Nephron progenitor cell (in vitro differentiated cells): ENCODE results near the gene NUDT21.

Experiments used
- DNase-seq: peaks from one replicate; pipeline ENCODE4 v3.0.0; 2021
- H3K27ac Mint-ChIP-seq: 2 replicates; pipeline ENCODE4 v1.8.0; 2021; ENCODE audit warnings: mild to moderate bottlenecking, moderate library complexity, mixed read lengths
- H3K27me3 Mint-ChIP-seq: 2 replicates; pipeline ENCODE4 v1.8.0; 2021; ENCODE audit warnings: mild to moderate bottlenecking, low read depth, mixed read lengths; ENCODE audit not compliant: poor library complexity
- H3K36me3 Mint-ChIP-seq: 2 replicates; pipeline ENCODE4 v1.8.0; 2021; ENCODE audit warnings: low read depth, mixed read lengths
- H3K4me1 Mint-ChIP-seq: 2 replicates; pipeline ENCODE4 v1.8.0; 2021; ENCODE audit warnings: mixed read lengths
- H3K4me3 Mint-ChIP-seq: 2 replicates; pipeline ENCODE4 v1.8.0; 2021; ENCODE audit warnings: mild to moderate bottlenecking, moderate library complexity, mixed read lengths
- H3K9me3 Mint-ChIP-seq: 2 replicates; pipeline ENCODE4 v1.8.0; 2021; ENCODE audit warnings: mild to moderate bottlenecking, moderate library complexity, mixed read lengths
- CTCF ChIP-seq: fragments of 200-600 bp; sonication (generic); IDR thresholded peaks from 2 replicates; pipeline ENCODE4 v1.5.0; 2021; ENCODE audit warnings: antibody characterized with exemption

The NUDT21 gene

DNA sequence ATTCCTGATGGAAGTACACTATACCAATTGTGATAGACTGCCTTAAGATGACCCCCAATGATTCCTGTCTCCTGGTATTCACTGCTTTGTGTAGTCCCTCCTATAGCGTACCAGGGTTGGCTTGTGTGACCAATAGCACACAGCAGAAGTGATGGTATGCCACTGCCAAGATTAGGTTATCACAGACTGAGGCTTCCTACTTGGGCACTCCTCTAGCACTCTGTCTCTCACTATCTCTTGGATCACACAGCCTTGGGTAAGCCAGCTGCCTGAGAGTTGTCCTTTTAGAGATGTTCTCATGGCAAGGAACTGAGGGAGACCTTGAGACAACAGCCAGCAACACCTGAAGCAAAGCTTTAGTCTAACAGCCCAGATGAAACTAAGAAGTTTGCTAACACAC is 13.1 kb downstream of the NUDT21 start:
- no peak overlapping the region for H3K4me3 Mint-ChIP-seq
- no peaks in the 10 kb centered on the region for H3K4me1 Mint-ChIP-seq
- no peak for DNase-seq
- no peak overlapping the region for H3K27ac Mint-ChIP-seq
- no peaks in the 10 kb centered on the region for H3K27me3 Mint-ChIP-seq
- H3K9me3 Mint-ChIP-seq = no peaks in the 10 kb centered on the region
- peaks cover 73% of the 10 kb centered on the region for H3K36me3 Mint-ChIP-seq
- no peak for TF ChIP-seq CTCF

DNA sequence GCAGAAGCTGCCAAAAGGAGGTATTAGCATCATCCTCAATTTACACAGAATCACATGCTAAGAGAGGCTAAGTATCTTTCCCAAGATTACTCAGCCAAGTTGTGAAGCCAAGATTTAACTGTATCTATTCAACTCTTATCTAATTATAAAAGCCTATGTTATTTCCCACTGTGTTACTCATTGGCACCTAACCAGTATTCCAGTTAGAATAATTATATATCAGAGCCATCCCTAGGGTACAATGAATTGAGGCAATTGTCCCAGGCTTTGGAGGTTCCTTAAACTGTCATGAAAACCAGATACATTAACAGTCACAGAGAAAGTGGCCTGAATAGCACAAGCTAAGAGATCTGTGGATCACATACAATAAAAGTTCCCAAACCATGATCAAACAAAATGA is 14.9 kb downstream of the NUDT21 start:
- Mint-ChIP-seq H3K9me3 (no peaks in the 10 kb centered on the region), H3K27me3 (no peaks in the 10 kb centered on the region), H3K36me3 (peaks cover 67% of the 10 kb centered on the region), H3K27ac (no peak overlapping the region), H3K4me3 (no peak overlapping the region), H3K4me1 (no peaks in the 10 kb centered on the region)
- DNase-seq = no peak
- no peak for TF ChIP-seq CTCF

GRCh38 chr16:56428091-56428490 is 23.0 kb downstream of the NUDT21 start:
- no peak for DNase-seq
- Mint-ChIP-seq H3K27ac (no peak overlapping the region), H3K4me1 (peaks cover 19% of the 10 kb centered on the region), H3K27me3 (peaks cover 3% of the 10 kb centered on the region), H3K36me3 (peaks cover 31% of the 10 kb centered on the region), H3K4me3 (no peak overlapping the region), H3K9me3 (no peaks in the 10 kb centered on the region)
- TF ChIP-seq CTCF = no peak

DNA sequence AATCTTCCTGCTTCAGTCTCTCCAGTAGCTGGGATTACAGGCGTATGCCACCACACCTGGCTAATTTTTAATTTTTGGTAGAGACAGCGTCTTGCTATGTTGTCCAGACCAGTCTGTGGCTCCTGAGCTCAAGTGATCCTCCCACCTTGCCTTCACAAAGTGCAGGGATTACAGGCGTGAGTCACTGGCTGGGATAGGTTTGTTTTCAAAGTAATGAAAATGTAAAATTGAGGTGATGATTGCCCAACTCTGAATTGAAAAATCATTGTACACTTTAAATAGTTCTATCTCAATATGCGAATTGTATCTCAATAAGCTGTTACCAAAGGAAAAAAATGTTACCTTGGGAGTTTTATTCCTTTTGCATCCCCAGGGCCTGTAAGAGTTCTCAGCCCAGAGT is 24.5 kb downstream of the NUDT21 start:
- TF ChIP-seq CTCF = no peak

DNA sequence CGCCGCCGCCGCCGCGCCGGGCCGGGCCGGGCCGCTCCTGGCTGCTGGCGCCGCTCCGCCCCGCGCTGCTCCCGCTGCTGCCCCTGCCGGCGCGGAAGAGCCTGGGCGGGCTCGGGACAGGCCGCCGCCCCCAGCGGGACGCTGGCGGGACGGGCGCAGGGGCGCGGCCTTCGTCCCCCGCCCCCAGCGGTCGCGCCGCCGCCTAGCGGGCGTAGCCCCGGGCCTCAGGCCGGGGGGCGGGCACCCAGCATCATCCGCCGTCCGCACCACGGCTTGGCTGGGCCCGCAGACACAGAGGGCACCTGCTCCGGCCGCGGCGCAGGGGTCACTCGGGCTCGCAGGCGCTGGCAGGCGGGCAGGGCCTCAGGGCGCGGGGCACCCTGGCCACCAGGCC is 25.7 kb downstream of the NUDT21 start, which contains the start of gene AMFR:
Gene AMFR, minus strand, starts transcription at position 107 of the 394 bp plus-strand sequence. CDS start 218 bp downstream, outside the sequence.
- H3K27ac Mint-ChIP-seq = peak within 1 kb of the TSS; percentile 86
- no peaks in the 10 kb centered on the region for H3K9me3 Mint-ChIP-seq
- H3K4me1 Mint-ChIP-seq = peaks cover 40% of the 10 kb centered on the region
- peak within 1 kb of the TSS; percentile 97 for H3K4me3 Mint-ChIP-seq
- H3K27me3 Mint-ChIP-seq = peaks cover 3% of the 10 kb centered on the region
- peak; percentile 77 for DNase-seq
- peaks cover 11% of the 10 kb centered on the region for H3K36me3 Mint-ChIP-seq
- TF ChIP-seq CTCF = no peak

More for the DNA sequence above, 24.5 kb downstream of the NUDT21 start:
- peak overlapping the region; percentile 77 for H3K4me3 Mint-ChIP-seq
- H3K27ac Mint-ChIP-seq = no peak overlapping the region
- H3K9me3 Mint-ChIP-seq = no peaks in the 10 kb centered on the region
- no peak for DNase-seq
- peaks cover 34% of the 10 kb centered on the region for H3K4me1 Mint-ChIP-seq
- peaks cover 3% of the 10 kb centered on the region for H3K27me3 Mint-ChIP-seq
- peaks cover 22% of the 10 kb centered on the region for H3K36me3 Mint-ChIP-seq

DNA sequence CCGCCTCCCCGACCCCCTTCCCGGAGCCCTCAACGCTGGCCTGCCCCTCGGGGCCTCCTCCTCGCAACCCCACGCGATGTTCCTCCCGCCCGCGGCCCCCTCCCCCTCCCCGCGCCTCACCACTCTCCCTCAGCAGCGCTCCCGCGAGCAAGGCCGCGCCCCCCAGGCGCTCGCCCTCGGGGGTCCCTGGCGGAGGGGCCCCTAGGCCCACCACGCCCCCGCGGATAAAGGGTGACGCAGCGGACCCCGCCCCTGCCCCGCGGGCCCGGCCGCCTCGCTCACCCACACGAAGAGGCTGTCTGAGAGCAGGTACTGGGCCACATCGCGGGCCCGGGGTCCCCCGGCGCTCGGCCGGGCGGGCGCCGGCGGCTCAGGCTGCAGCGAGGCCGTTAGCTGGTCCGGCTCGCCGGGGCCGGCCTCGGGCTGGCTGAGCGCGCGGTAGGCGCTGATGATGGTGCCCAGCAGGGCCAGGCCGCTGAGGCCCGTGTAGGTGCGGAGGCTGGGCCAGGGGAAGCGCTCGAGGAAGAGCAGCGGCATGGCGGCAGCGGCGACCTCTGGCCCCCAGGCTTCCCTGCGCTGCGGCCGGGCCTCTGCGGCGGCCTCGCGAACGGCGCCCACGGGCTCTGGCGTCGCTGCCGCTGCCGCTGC is 26.2 kb downstream of the NUDT21 start:
- peaks cover 3% of the 10 kb centered on the region for H3K27me3 Mint-ChIP-seq
- TF ChIP-seq CTCF = no peak
- H3K9me3 Mint-ChIP-seq = no peaks in the 10 kb centered on the region
- H3K4me3 Mint-ChIP-seq = peak overlapping the region; percentile 97
- H3K36me3 Mint-ChIP-seq = peaks cover 11% of the 10 kb centered on the region
- H3K27ac Mint-ChIP-seq = no peak overlapping the region
- DNase-seq = peak; percentile 67
- H3K4me1 Mint-ChIP-seq = peaks cover 45% of the 10 kb centered on the region
